GM23248 (cell line): ENCODE results near the gene FARP2. TPM values are rescaled to one million over a fixed set of nuclear protein-coding genes. Genes with fewer than 3 reads are reported as not detected.

Experiments
- DNase-seq: peaks from one replicate; pipeline ENCODE4 v3.0.0-alpha.2; 2015
- H2AFZ ChIP-seq: fragments of 200-600 bp; sonication (generic); 2 replicates; pipeline ENCODE4 v1.6.1; 2016; ENCODE audit warnings: antibody characterized with exemption
- H3F3A ChIP-seq: fragments of 200-600 bp; sonication (generic); 2 replicates; pipeline ENCODE4 v1.6.1; 2016; ENCODE audit warnings: mild to moderate bottlenecking, antibody characterized with exemption, mixed run types; ENCODE audit not compliant: insufficient read depth
- H3K27ac ChIP-seq: fragments of 200-600 bp; sonication (generic); 2 replicates; pipeline ENCODE4 v1.5.1; 2016; ENCODE audit warnings: mild to moderate bottlenecking
- H3K27me3 ChIP-seq: fragments of 200-600 bp; sonication (generic); replicated peaks from 2 replicates; pipeline ENCODE4 v1.6.1; 2016; ENCODE audit warnings: mild to moderate bottlenecking; ENCODE audit not compliant: insufficient read depth
- H3K36me3 ChIP-seq: fragments of 200-600 bp; sonication (generic); 2 replicates; pipeline ENCODE4 v1.6.1; 2016; ENCODE audit warnings: low read depth, mild to moderate bottlenecking
- H3K4me1 ChIP-seq: fragments of 200-600 bp; sonication (generic); 2 replicates; pipeline ENCODE4 v1.6.1; 2016; ENCODE audit warnings: mild to moderate bottlenecking; ENCODE audit not compliant: insufficient read depth
- H3K4me2 ChIP-seq: fragments of 200-600 bp; sonication (generic); one replicate; pipeline ENCODE4 v1.6.1; 2016; ENCODE audit warnings: mild to moderate bottlenecking; ENCODE audit not compliant: unreplicated experiment
- H3K4me3 ChIP-seq: fragments of 200-600 bp; sonication (generic); 2 replicates; pipeline ENCODE4 v1.5.1; 2016; ENCODE audit warnings: mild to moderate bottlenecking
- H3K79me2 ChIP-seq: fragments of 200-600 bp; sonication (generic); 2 replicates; pipeline ENCODE4 v1.6.1; 2016; ENCODE audit warnings: mild to moderate bottlenecking; ENCODE audit not compliant: insufficient read depth
- H3K9ac ChIP-seq: fragments of 200-600 bp; sonication (generic); 2 replicates; pipeline ENCODE4 v1.6.1; 2016; ENCODE audit warnings: mild to moderate bottlenecking
- H3K9me2 ChIP-seq: fragments of 200-600 bp; sonication (generic); 2 replicates; pipeline ENCODE4 v1.6.1; 2016; ENCODE audit warnings: mixed run types, mild to moderate bottlenecking, moderate library complexity; ENCODE audit not compliant: insufficient read depth
- H3K9me3 ChIP-seq: fragments of 200-600 bp; sonication (generic); one replicate; pipeline ENCODE4 v1.6.1; 2017; ENCODE audit warnings: low read depth
- H4K20me1 ChIP-seq: fragments of 200-600 bp; sonication (generic); 2 replicates; pipeline ENCODE4 v1.6.0; 2016; ENCODE audit not compliant: insufficient read depth
- EZH2 ChIP-seq: fragments of 200-600 bp; sonication (generic); IDR thresholded peaks from 2 replicates; pipeline ENCODE4 v1.6.1; 2018; ENCODE audit warnings: antibody characterized with exemption, mild to moderate bottlenecking; ENCODE audit not compliant: insufficient read depth, poor library complexity, severe bottlenecking
- EZH2phosphoT487 ChIP-seq: fragments of 200-600 bp; sonication (generic); IDR thresholded peaks from 2 replicates; pipeline ENCODE4 v1.6.1; 2018; ENCODE audit warnings: antibody characterized with exemption, moderate library complexity, mild to moderate bottlenecking, low read depth; ENCODE audit not compliant: insufficient read depth
- WGBS, 2 experiments: methylation state at CpG; one replicate each; pipeline ENCODE4 v1.1.6; 2015 to 2017; ENCODE audit warnings: low lambda C conversion rate in 2 of 2, low coverage in 1 of 2; ENCODE audit errors: missing lambda C conversion rate in 2 of 2; 5-methylcytosine and 5-hydroxymethylcytosine counted together
- in situ Hi-C: fragments of 300-500 bp; cut with MboI; formaldehyde crosslinking; loops from 2 replicates; pipeline ENCODE4 v1.15.0; 2020
- polyA plus RNA-seq: library from polyadenylated mRNA; unstranded; fragments of >200 nt; fragmentation: Nextera tagmentation; extraction: Ambion mirVana; gene quantifications from 2 replicates; pipeline ENCODE4 v1.2.1, GENCODE V29; 2016
- total RNA-seq: library from RNA; depleted of rRNA; stranded (reverse); fragments of >200 nt; shearing (Covaris generic); gene quantifications from 2 replicates; pipeline ENCODE4 v1.2.3, GENCODE V29; 2014

The FARP2 gene
- total and polyA plus RNA-seq, 2 experiments from 2014 or later = 30.9 to 39.0 TPM

GRCh38 chr2:241329669-241330615 lies 26.1 kb upstream of the FARP2 start:
- Histone ChIP-seq H3K9ac (no peak overlapping the region), H3F3A (peaks cover 33% of the 10 kb centered on the region), H3K79me2 (peaks cover 100% of the 10 kb centered on the region), H2AFZ (no peak overlapping the region), H3K9me3 (no peaks in the 10 kb centered on the region), H4K20me1 (no peaks in the 10 kb centered on the region), H3K4me1 (peaks cover under 1% of the 10 kb centered on the region; the same call in 1 of the 2 replicates), H3K36me3 (peaks cover 62% of the 10 kb centered on the region), H3K9me2 (no peaks in the 10 kb centered on the region), H3K27ac (no peak overlapping the region), H3K4me3 (no peak overlapping the region), H3K4me2 (no peak overlapping the region), H3K27me3 (no peaks in the 10 kb centered on the region)
- DNase-seq = no peak
- TF ChIP-seq EZH2phosphoT487 (no peak), EZH2 (no peak)
- 92 to 95% methylated on average over 11 of the region's 11 CpGs for WGBS, 2 experiments
- in situ Hi-C loops = no loop called here

DNA sequence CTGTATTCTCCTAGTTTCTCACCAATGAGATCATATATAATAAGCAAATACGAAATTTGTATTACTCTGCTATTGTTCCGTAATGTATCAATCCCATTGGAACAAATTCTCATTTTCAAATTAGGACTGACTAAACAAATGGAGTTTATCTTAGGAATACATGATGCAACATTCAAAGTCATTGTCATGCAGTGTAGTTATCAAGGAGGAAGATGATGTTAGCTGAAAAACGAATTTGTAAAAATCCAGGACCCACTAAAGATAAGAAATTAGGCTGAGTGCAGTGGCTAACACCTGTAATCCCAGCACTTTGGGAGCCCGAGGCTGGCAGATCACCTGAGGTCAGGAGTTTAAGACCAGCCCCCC lies 25.5 kb upstream of the FARP2 start:
- Histone ChIP-seq H3K9me3 (no peaks in the 10 kb centered on the region), H3K27ac (no peak overlapping the region), H3K79me2 (peaks cover 100% of the 10 kb centered on the region), H3K9ac (no peak overlapping the region), H3F3A (peaks cover 34% of the 10 kb centered on the region), H3K4me3 (no peak overlapping the region), H3K9me2 (no peaks in the 10 kb centered on the region), H3K4me1 (no peaks in the 10 kb centered on the region), H3K36me3 (peaks cover 61% of the 10 kb centered on the region), H2AFZ (no peak overlapping the region), H3K27me3 (no peaks in the 10 kb centered on the region), H3K4me2 (no peak overlapping the region), H4K20me1 (no peaks in the 10 kb centered on the region)
- in situ Hi-C loops = no loop called here
- TF ChIP-seq EZH2phosphoT487 (no peak), EZH2 (no peak)
- WGBS, 2 experiments = 95 to 99% methylated on average over 4 of the region's 4 CpGs
- DNase-seq = no peak

DNA sequence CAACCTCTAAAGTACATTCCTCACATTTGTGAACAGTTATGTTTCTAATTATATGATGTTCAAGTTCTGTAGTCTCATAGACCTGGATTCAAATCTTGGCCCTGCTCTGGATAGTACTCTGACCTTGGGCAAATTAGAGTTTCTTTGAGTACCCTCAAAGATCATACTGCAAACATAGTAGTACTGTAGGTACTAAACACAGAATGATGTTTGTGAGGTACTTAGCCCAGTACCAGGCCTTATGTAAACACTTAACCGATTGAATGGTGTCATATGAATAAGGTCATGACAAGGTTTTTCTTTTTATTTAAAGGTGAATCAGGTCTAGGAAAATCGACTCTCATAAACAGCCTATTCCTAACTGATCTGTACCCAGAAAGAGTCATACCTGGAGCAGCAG lies 21.3 kb upstream of the FARP2 start:
- no peak overlapping the region for H3K4me3 ChIP-seq
- H3K27me3 ChIP-seq = no peaks in the 10 kb centered on the region
- no peak overlapping the region for H3K4me2 ChIP-seq
- no peak overlapping the region for H2AFZ ChIP-seq
- no peaks in the 10 kb centered on the region for H3K9me3 ChIP-seq
- H3K36me3 ChIP-seq = peaks cover 56% of the 10 kb centered on the region
- H3F3A ChIP-seq = peaks cover 66% of the 10 kb centered on the region
- H3K4me1 ChIP-seq = peaks cover 8% of the 10 kb centered on the region
- 73 to 75% methylated on average over 2 of the region's 2 CpGs for WGBS, 2 experiments
- H3K79me2 ChIP-seq = peaks cover 94% of the 10 kb centered on the region
- TF ChIP-seq EZH2 = no peak
- TF ChIP-seq EZH2phosphoT487 = no peak
- H3K27ac ChIP-seq = no peak overlapping the region
- H4K20me1 ChIP-seq = no peaks in the 10 kb centered on the region
- no peak for DNase-seq
- no peak overlapping the region for H3K9ac ChIP-seq
- in situ Hi-C loops = no loop called here
- no peaks in the 10 kb centered on the region for H3K9me2 ChIP-seq

GRCh38 chr2:241339839-241340630 lies 16.1 kb upstream of the FARP2 start:
- peak; percentile 39 for DNase-seq
- WGBS, 2 experiments = 49 to 50% methylated on average over 8 of the region's 8 CpGs
- H3K36me3 ChIP-seq = peaks cover 73% of the 10 kb centered on the region

More at GRCh38 chr2:241339839-241340630, 16.1 kb upstream of the FARP2 start:
- Histone ChIP-seq H3K9me2 (no peaks in the 10 kb centered on the region), H3K9me3 (no peaks in the 10 kb centered on the region), H3K4me1 (peaks cover 23% of the 10 kb centered on the region), H3K9ac (0 out of 2 replicates have a peak overlapping the region, but pooled peaks have one; percentile 3), H3K27ac (peak overlapping the region; percentile 22), H4K20me1 (0 out of 2 replicates have a peak, but pooled peaks cover 3% of the 10 kb centered on the region), H3K4me2 (peak overlapping the region; percentile 44), H3K4me3 (no peak overlapping the region), H2AFZ (no peak overlapping the region), H3K27me3 (no peaks in the 10 kb centered on the region), H3K79me2 (peaks cover 85% of the 10 kb centered on the region), H3F3A (peaks cover 81% of the 10 kb centered on the region)
- in situ Hi-C loops = no loop called here
- no peak for TF ChIP-seq EZH2phosphoT487
- no peak for TF ChIP-seq EZH2
